ENCODE measurements around the gene NME1.
"Not testable (repeated sequence)": the region's sequence is repeated elsewhere in the genome, so short reads cannot be mapped to it uniquely, and the experiment has no call there.

NME1 gene

GRCh38 chr17:51147650-51148049 is 5.7 kb upstream of the NME1 start:
- no peak for DNase-seq

GRCh38 chr17:51149163-51149562 is 4.2 kb upstream of the NME1 start:
- no peak for DNase-seq

GRCh38 chr17:51150932-51151331 is 2.4 kb upstream of the NME1 start:
- DNase-seq: no peak

GRCh38 chr17:51152766-51153209 is 571 bp upstream of the NME1 start:
- DNase-seq: no peak

- no peak for DNase-seq
These were observed 817 bp downstream of the NME1 start for GRCh38 chr17:51154176-51154575.

GRCh38 chr17:51155416-51155815 is 2.1 kb downstream of the NME1 start:
- DNase-seq: no peak

- no peak for DNase-seq
These were observed 6.2 kb downstream of the NME1 start for GRCh38 chr17:51159604-51160003.

- DNase-seq: no peak
These were observed 8.2 kb downstream of the NME1 start for GRCh38 chr17:51161541-51161940.

GRCh38 chr17:51164911-51165679 is 11.7 kb downstream of the NME1 start:
- no peak for DNase-seq

GRCh38 chr17:51165680-51166197 is 12.4 kb downstream of the NME1 start:
- DNase-seq: no peak

- peak; percentile 78 for DNase-seq
These were observed 13.0 kb downstream of the NME1 start, which contains the start of gene NME2 for GRCh38 chr17:51166198-51166986. Gene NME2, plus strand, starts transcription at chr17:51166411. Its CDS starts 420 bp downstream, at chr17:51166831.

GRCh38 chr17:51166987-51167931 is 13.9 kb downstream of the NME1 start:
- peak; percentile 34 for DNase-seq

- DNase-seq: no peak
These were observed 16.0 kb downstream of the NME1 start for GRCh38 chr17:51169340-51169739.

- no peak for DNase-seq
These were observed 17.4 kb downstream of the NME1 start for GRCh38 chr17:51170736-51171135.

GRCh38 chr17:51172030-51172429 is 18.7 kb downstream of the NME1 start:
- not testable (repeated sequence) for DNase-seq

GRCh38 chr17:51180486-51180885 is 27.1 kb downstream of the NME1 start:
- DNase-seq: no peak

- no peak for DNase-seq
These were observed 30.8 kb downstream of the NME1 start for GRCh38 chr17:51184124-51184523.

- no peak for DNase-seq
These were observed 32.5 kb downstream of the NME1 start for GRCh38 chr17:51185763-51186332.

GRCh38 chr17:51188271-51188833 is 35.0 kb downstream of the NME1 start:
- no peak for DNase-seq

- no peak for DNase-seq
These were observed 35.8 kb downstream of the NME1 start for GRCh38 chr17:51189162-51189561.

- DNase-seq: no peak
These were observed 36.3 kb downstream of the NME1 start for GRCh38 chr17:51189628-51190027.

- DNase-seq: no peak
These were observed 38.5 kb downstream of the NME1 start for GRCh38 chr17:51191895-51192294.

All from T1000 (cell line).